Liver (tissue), 9 donors: Measurements from ENCODE around the gene VPS26C. TPM values are rescaled to one million over a fixed set of nuclear protein-coding genes. Genes with fewer than 3 reads are reported as not detected.

Source experiments
- DNase-seq: peaks from one replicate; pipeline ENCODE4 v3.0.0-alpha.2; 2017; ENCODE audit warnings: low spot score
- H3K27ac ChIP-seq, 2 donors: one replicate each; pipeline ENCODE4 v1.7.0; 2013; ENCODE audit warnings: inconsistent platforms in 2 of 2, low read length in 2 of 2, control low read depth in 1 of 2, low read depth in 1 of 2, mild to moderate bottlenecking in 1 of 2
- H3K27me3 ChIP-seq, 4 donors: one replicate each; pipeline versions ENCODE4 v1.6.1 to v1.7.0; 2013; ENCODE audit warnings: low read length in 3 of 4, inconsistent platforms in 1 of 4, mild to moderate bottlenecking in 1 of 4, moderate library complexity in 1 of 4; ENCODE audit not compliant: control insufficient read depth in 4 of 4, insufficient read depth in 4 of 4
- H3K36me3 ChIP-seq, 4 donors: one replicate each; pipeline versions ENCODE4 v1.6.1 to v1.7.0; 2013; ENCODE audit warnings: low read length in 3 of 4, mild to moderate bottlenecking in 3 of 4, low read depth in 1 of 4, moderate library complexity in 1 of 4; ENCODE audit not compliant: control insufficient read depth in 4 of 4, insufficient read depth in 3 of 4
- H3K4me1 ChIP-seq, 4 donors: one replicate each; pipeline versions ENCODE4 v1.6.1 to v1.7.0; 2013; ENCODE audit warnings: low read length in 3 of 4, mild to moderate bottlenecking in 3 of 4, moderate library complexity in 1 of 4; ENCODE audit not compliant: control insufficient read depth in 4 of 4, insufficient read depth in 4 of 4
- H3K4me3 ChIP-seq, 3 donors: one replicate each; pipeline versions ENCODE4 v1.6.1 to v1.7.0; 2013; ENCODE audit warnings: low read length in 3 of 3, control low read depth in 1 of 3, low read depth in 1 of 3, mild to moderate bottlenecking in 1 of 3
- H3K9ac ChIP-seq, 2 donors: one replicate each; pipeline ENCODE4 v1.7.0; 2013; ENCODE audit warnings: low read length in 2 of 2, mild to moderate bottlenecking in 2 of 2, moderate library complexity in 2 of 2, control low read depth in 1 of 2, low read depth in 1 of 2
- H3K9me3 ChIP-seq, 4 donors: one replicate each; pipeline versions ENCODE4 v1.6.1 to v1.7.0; 2013; ENCODE audit warnings: low read length in 3 of 4; ENCODE audit not compliant: control insufficient read depth in 4 of 4
- EGR1 ChIP-seq, 2 donors: IDR thresholded peaks; 2 replicates each; pipeline ENCODE4 v1.6.1; 2016 to 2018; ENCODE audit warnings: antibody characterized with exemption in 2 of 2, low read depth in 2 of 2
- FOXA1 ChIP-seq: IDR thresholded peaks from 2 replicates; pipeline ENCODE4 v1.6.1; 2016; ENCODE audit warnings: antibody characterized with exemption
- FOXA2 ChIP-seq: IDR thresholded peaks from 2 replicates; pipeline ENCODE4 v1.6.1; 2016; ENCODE audit warnings: antibody characterized with exemption
- GABPA ChIP-seq, 2 donors: IDR thresholded peaks in 1 of 2; conservative IDR thresholded peaks in 1 of 2; 2 replicates each; pipeline ENCODE4 v1.6.1; 2016; ENCODE audit warnings: antibody characterized with exemption in 2 of 2, mild to moderate bottlenecking in 1 of 2, moderate library complexity in 1 of 2
- HNF4A ChIP-seq, 2 donors: conservative IDR thresholded peaks; 2 replicates each; pipeline ENCODE4 v1.6.1; 2016; ENCODE audit warnings: antibody characterized with exemption in 2 of 2, mild to moderate bottlenecking in 2 of 2
- HNF4G ChIP-seq: IDR thresholded peaks from 2 replicates; pipeline ENCODE4 v1.6.1; 2016; ENCODE audit warnings: antibody characterized with exemption
- JUND ChIP-seq, 2 donors: IDR thresholded peaks; 2 replicates each; pipeline ENCODE4 v1.6.1; 2016; ENCODE audit warnings: antibody characterized with exemption in 2 of 2
- MAX ChIP-seq: IDR thresholded peaks from 2 replicates; pipeline ENCODE4 v1.6.1; 2016; ENCODE audit warnings: antibody characterized with exemption
- NR2F2 ChIP-seq: IDR thresholded peaks from 2 replicates; pipeline ENCODE4 v1.6.1; 2016; ENCODE audit warnings: antibody characterized with exemption
- RAD21 ChIP-seq, 2 donors: IDR thresholded peaks; 2 replicates each; pipeline ENCODE4 v1.6.1; 2016; ENCODE audit warnings: antibody characterized with exemption in 2 of 2, mild to moderate bottlenecking in 2 of 2
- REST ChIP-seq: IDR thresholded peaks from 2 replicates; pipeline ENCODE4 v1.6.1; 2016; ENCODE audit warnings: antibody characterized with exemption, mild to moderate bottlenecking
- RXRA ChIP-seq, 2 donors: IDR thresholded peaks; 2 replicates each; pipeline ENCODE4 v1.6.1; 2017 to 2018; ENCODE audit warnings: antibody characterized with exemption in 2 of 2, mild to moderate bottlenecking in 1 of 2
- SP1 ChIP-seq: IDR thresholded peaks from 2 replicates; pipeline ENCODE4 v1.6.1; 2018; ENCODE audit warnings: antibody characterized with exemption, mild to moderate bottlenecking
- TAF1 ChIP-seq: conservative IDR thresholded peaks from 2 replicates; pipeline ENCODE4 v1.6.1; 2016; ENCODE audit warnings: antibody characterized with exemption, mild to moderate bottlenecking
- YY1 ChIP-seq: IDR thresholded peaks from 2 replicates; pipeline ENCODE4 v1.6.1; 2016; ENCODE audit warnings: antibody characterized with exemption, mild to moderate bottlenecking
- WGBS: extraction: QIAGEN DNeasy Blood & Tissue Kit; methylation state at CpG from one replicate; pipeline ENCODE4 v1.1.7; 2013; 5-methylcytosine and 5-hydroxymethylcytosine counted together
- polyA plus RNA-seq, 2 donors: library from polyadenylated mRNA; stranded (reverse) in 1 of 2; unstranded in 1 of 2; fragments of 200-250 nt in 1 of 2; fragments of >200 nt in 1 of 2; fragmentation: Nextera tagmentation in 1 of 2; extraction: Ambion mirVana in 1 of 2; gene quantifications; one replicate each; pipeline versions ENCODE4 v1.2.1 to v1.2.3, GENCODE V29; 2013 to 2015
- total RNA-seq, 2 donors: library from RNA; depleted of rRNA; stranded (reverse); fragments of >200 nt; gene quantifications; one replicate each; pipeline ENCODE4 v1.2.3, GENCODE V29; 2014
- TF ChIP-seq, protein P1 (sequence below): IDR thresholded peaks from 2 replicates; pipeline ENCODE4 v1.6.1; 2016; ENCODE audit warnings: antibody characterized with exemption
- TF ChIP-seq, protein P2 (sequence below): fragments of 150-350 bp; IDR thresholded peaks from 2 replicates; pipeline ENCODE4 v1.5.1; 2017; ENCODE audit warnings: improper control_type of control experiment, low read depth, low read length; ENCODE audit not compliant: missing input control
- TF ChIP-seq, protein P3 (sequence below): IDR thresholded peaks from 2 replicates; pipeline ENCODE4 v1.6.1; 2016; ENCODE audit warnings: antibody characterized with exemption
- donor health status: healthy.
- donor health status: healthy.
- donor health status: healthy.
- donor health status: healthy.
- donor health status: healthy.

VPS26C gene
- total and polyA plus RNA-seq, 4 donors, result 16.3 to 37.7 (median 22.8) TPM

DNA sequence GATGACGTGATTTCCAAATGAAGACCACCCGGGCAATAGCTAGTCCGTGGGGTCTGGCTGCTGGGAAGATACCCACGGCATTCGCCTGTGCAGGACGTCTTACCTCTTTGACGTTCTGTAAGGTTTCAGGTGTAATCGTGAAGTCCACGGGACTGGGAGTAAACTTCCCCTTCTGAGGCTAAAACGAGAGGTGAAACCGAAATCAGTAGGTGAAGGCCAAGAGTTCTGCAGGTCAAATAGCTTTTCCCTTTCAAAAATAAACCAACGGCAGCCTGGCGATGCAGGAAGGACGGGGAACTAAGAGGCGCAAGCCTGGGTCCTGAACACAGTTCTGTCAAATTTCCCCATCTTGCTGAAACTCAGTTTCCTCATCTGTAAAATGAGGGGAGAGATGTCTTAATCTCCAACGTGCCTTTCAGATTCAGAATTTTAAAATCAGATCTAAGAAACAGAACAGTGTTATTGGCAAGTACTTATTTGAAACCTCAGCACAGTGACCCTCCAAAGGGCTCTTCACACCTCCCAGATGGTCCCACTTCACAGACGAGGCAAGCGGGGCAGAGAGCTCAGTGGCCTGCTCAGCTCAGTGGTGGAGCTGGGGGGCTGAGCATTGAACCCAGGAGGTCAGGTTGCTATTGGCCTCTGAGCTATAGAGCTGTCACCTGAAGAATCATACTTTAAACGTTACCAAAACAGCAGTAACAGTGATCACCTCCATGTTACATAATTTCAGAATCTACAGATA is 34.7 kb downstream of the VPS26C start:
- TF ChIP-seq HNF4A (conservative IDR thresholded peaks at IDR 0.05) (no peak), HNF4G (no peak), JUND (IDR thresholded peaks at IDR 0.05) (no peak), MAX (no peak), FOXA1 (no peak), TAF1 (no peak)
- Histone ChIP-seq H3K27ac (no peak overlapping the region), H3K9ac (no peak overlapping the region), H3K36me3 (peaks cover 3 to 34% (median 24%) of the 10 kb centered on the region in 4 donors), H3K27me3 (no peaks in the 10 kb centered on the region), H3K4me3 (no peak overlapping the region), H3K4me1 (no peaks in the 10 kb centered on the region), H3K9me3 (no peaks in the 10 kb centered on the region)
- WGBS, result 94% methylated on average over 19 of the region's 19 CpGs
- no peak for DNase-seq

- 97% methylated on average over 16 of the region's 16 CpGs for WGBS
- Histone ChIP-seq H3K27ac (no peak overlapping the region), H3K4me1 (no peaks in the 10 kb centered on the region), H3K4me3 (no peak overlapping the region), H3K36me3 (peaks cover 3 to 38% (median 24%) of the 10 kb centered on the region in 4 donors), H3K9ac (no peak overlapping the region), H3K27me3 (no peaks in the 10 kb centered on the region), H3K9me3 (no peaks in the 10 kb centered on the region)
- no peak for TF ChIP-seq RAD21 (IDR thresholded peaks at IDR 0.05)
- TF ChIP-seq RXRA (IDR thresholded peaks at IDR 0.05), result no peak
- TF ChIP-seq MAX, result no peak
- TF ChIP-seq, protein P1, sequence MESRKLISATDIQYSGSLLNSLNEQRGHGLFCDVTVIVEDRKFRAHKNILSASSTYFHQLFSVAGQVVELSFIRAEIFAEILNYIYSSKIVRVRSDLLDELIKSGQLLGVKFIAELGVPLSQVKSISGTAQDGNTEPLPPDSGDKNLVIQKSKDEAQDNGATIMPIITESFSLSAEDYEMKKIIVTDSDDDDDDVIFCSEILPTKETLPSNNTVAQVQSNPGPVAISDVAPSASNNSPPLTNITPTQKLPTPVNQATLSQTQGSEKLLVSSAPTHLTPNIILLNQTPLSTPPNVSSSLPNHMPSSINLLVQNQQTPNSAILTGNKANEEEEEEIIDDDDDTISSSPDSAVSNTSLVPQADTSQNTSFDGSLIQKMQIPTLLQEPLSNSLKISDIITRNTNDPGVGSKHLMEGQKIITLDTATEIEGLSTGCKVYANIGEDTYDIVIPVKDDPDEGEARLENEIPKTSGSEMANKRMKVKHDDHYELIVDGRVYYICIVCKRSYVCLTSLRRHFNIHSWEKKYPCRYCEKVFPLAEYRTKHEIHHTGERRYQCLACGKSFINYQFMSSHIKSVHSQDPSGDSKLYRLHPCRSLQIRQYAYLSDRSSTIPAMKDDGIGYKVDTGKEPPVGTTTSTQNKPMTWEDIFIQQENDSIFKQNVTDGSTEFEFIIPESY, result no peak
- no peak for TF ChIP-seq EGR1 (IDR thresholded peaks at IDR 0.05; ENCODE audit: low read depth in 2 of 2)
- TF ChIP-seq SP1, result no peak
- TF ChIP-seq GABPA (IDR thresholded peaks at IDR 0.05 in 1 of 2, conservative IDR thresholded peaks at IDR 0.05 in 1 of 2), result no peak
- no peak for TF ChIP-seq JUND (IDR thresholded peaks at IDR 0.05)
- TF ChIP-seq HNF4G, result no peak
- TF ChIP-seq HNF4A (conservative IDR thresholded peaks at IDR 0.05), result no peak
- no peak for TF ChIP-seq FOXA1
- TF ChIP-seq YY1, result no peak
- TF ChIP-seq TAF1, result no peak
- no peak for TF ChIP-seq NR2F2
- TF ChIP-seq, protein P2, sequence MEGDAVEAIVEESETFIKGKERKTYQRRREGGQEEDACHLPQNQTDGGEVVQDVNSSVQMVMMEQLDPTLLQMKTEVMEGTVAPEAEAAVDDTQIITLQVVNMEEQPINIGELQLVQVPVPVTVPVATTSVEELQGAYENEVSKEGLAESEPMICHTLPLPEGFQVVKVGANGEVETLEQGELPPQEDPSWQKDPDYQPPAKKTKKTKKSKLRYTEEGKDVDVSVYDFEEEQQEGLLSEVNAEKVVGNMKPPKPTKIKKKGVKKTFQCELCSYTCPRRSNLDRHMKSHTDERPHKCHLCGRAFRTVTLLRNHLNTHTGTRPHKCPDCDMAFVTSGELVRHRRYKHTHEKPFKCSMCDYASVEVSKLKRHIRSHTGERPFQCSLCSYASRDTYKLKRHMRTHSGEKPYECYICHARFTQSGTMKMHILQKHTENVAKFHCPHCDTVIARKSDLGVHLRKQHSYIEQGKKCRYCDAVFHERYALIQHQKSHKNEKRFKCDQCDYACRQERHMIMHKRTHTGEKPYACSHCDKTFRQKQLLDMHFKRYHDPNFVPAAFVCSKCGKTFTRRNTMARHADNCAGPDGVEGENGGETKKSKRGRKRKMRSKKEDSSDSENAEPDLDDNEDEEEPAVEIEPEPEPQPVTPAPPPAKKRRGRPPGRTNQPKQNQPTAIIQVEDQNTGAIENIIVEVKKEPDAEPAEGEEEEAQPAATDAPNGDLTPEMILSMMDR, result no peak
- no peak for TF ChIP-seq FOXA2
- no peak for TF ChIP-seq REST
- TF ChIP-seq, protein P3, sequence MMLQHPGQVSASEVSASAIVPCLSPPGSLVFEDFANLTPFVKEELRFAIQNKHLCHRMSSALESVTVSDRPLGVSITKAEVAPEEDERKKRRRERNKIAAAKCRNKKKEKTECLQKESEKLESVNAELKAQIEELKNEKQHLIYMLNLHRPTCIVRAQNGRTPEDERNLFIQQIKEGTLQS, result no peak
- no peak for DNase-seq
Observed at GRCh38 chr21:37231671-37232070, 35.5 kb downstream of the VPS26C start.
